Fibroblast of lung (primary cell): ENCODE results near the gene GALK2. TPM values are rescaled to one million over a fixed set of nuclear protein-coding genes. Genes with fewer than 3 reads are reported as not detected.

Experiments used
- DNase-seq, 2 donors: peaks; one replicate each; pipeline versions ENCODE4 v3.0.0 to v3.0.0-alpha.2; 2010; ENCODE audit warnings: low read depth in 2 of 2
- H2AFZ ChIP-seq: 2 replicates; pipeline ENCODE4 v1.5.1; 2012; ENCODE audit warnings: low read length, control low read depth, inconsistent platforms
- H3K27ac ChIP-seq: 2 replicates; pipeline ENCODE4 v1.5.1; 2011; ENCODE audit warnings: low read length, control low read depth; ENCODE audit not compliant: insufficient read depth
- H3K27me3 ChIP-seq: 2 replicates; pipeline ENCODE4 v1.5.1; 2011; ENCODE audit warnings: mild to moderate bottlenecking, low read length; ENCODE audit not compliant: control insufficient read depth, insufficient read depth
- H3K36me3 ChIP-seq: 2 replicates; pipeline ENCODE4 v1.5.1; 2011; ENCODE audit warnings: low read length; ENCODE audit not compliant: control insufficient read depth, insufficient read depth
- H3K4me1 ChIP-seq: 2 replicates; pipeline ENCODE4 v1.5.1; 2011; ENCODE audit warnings: low read length; ENCODE audit not compliant: control insufficient read depth, insufficient read depth; ENCODE audit errors: extremely low read depth
- H3K4me2 ChIP-seq: 2 replicates; pipeline ENCODE4 v1.5.1; 2011; ENCODE audit warnings: low read length, control low read depth; ENCODE audit not compliant: insufficient read depth; ENCODE audit errors: extremely low read depth
- H3K4me3 ChIP-seq, 4 experiments: fragments of 200-600 bp in 1 of 4; sonication (generic) in 1 of 4; replicated peaks in 1 of 4; 2 replicates each; pipeline ENCODE4 v1.5.1; 2011 to 2016; ENCODE audit warnings: low read length in 4 of 4, low read depth in 3 of 4, mild to moderate bottlenecking in 3 of 4, control low read depth in 2 of 4, inconsistent platforms in 1 of 4, mixed read lengths in 1 of 4; ENCODE audit not compliant: insufficient read depth in 1 of 4; ENCODE audit errors: control extremely low read depth in 1 of 4
- H3K79me2 ChIP-seq: 2 replicates; pipeline ENCODE4 v1.5.1; 2012; ENCODE audit warnings: mild to moderate bottlenecking, low read length, inconsistent platforms; ENCODE audit not compliant: control insufficient read depth, insufficient read depth
- H3K9ac ChIP-seq: 2 replicates; pipeline ENCODE4 v1.5.1; 2011; ENCODE audit warnings: mild to moderate bottlenecking, low read length, control low read depth; ENCODE audit not compliant: insufficient read depth
- H3K9me3 ChIP-seq: 2 replicates; pipeline ENCODE4 v1.5.1; 2012; ENCODE audit warnings: low read depth, low read length; ENCODE audit not compliant: control insufficient read depth, insufficient read depth
- H4K20me1 ChIP-seq: 2 replicates; pipeline ENCODE4 v1.5.1; 2011; ENCODE audit warnings: low read length; ENCODE audit not compliant: control insufficient read depth, insufficient read depth; ENCODE audit errors: extremely low read depth
- CTCF ChIP-seq, 2 donors: IDR thresholded peaks in 1 of 2; conservative IDR thresholded peaks in 1 of 2; 1 replicate in 1 of 2; 2 replicates in 1 of 2; pipeline ENCODE4 v1.5.1; 2011 to 2012; ENCODE audit warnings: low read length in 2 of 2, control low read depth in 1 of 2, inconsistent platforms in 1 of 2, low read depth in 1 of 2, mild to moderate bottlenecking in 1 of 2
- EZH2 ChIP-seq: IDR thresholded peaks from 2 replicates; pipeline ENCODE4 v1.5.1; 2012; ENCODE audit warnings: low read length, control low read depth, mild to moderate bottlenecking; ENCODE audit errors: missing control alignments
- polyA plus RNA-seq, 2 donors: library from polyadenylated mRNA; depleted of rRNA in 1 of 2; stranded (reverse) in 1 of 2; unstranded in 1 of 2; fragments of >200 nt; gene quantifications; 2 replicates each; pipeline ENCODE4 v1.2.1, GENCODE V29; 2011 to 2012; ENCODE audit warnings: missing spikeins in 1 of 2
- total RNA-seq: library from RNA; depleted of rRNA; stranded (reverse); fragments of >200 nt; gene quantifications from 2 replicates; pipeline ENCODE4 v1.2.1, GENCODE V29; 2014

Gene GALK2
- total and polyA plus RNA-seq, 2 donors (not counting 1 experiment from before 2014, with no cell fraction given) = 37.5 to 74.5 TPM

GRCh38 chr15:49148727-49149126 lies 21.3 kb upstream of the GALK2 start:
- Histone ChIP-seq H3K9ac (no peak overlapping the region), H4K20me1 (no peaks in the 10 kb centered on the region), H2AFZ (no peak overlapping the region), H3K4me2 (no peak overlapping the region), H3K9me3 (no peaks in the 10 kb centered on the region), H3K27ac (no peak overlapping the region), H3K4me3 (no peak overlapping the region), H3K79me2 (peaks cover 95% of the 10 kb centered on the region), H3K27me3 (no peaks in the 10 kb centered on the region), H3K4me1 (no peaks in the 10 kb centered on the region), H3K36me3 (peaks cover 1% of the 10 kb centered on the region)
- no peak for DNase-seq
- TF ChIP-seq CTCF (conservative IDR thresholded peaks at IDR 0.05 in 1 of 2, IDR thresholded peaks at IDR 0.05 in 1 of 2; ENCODE audit: low read depth in 1 of 2, low read length in 2 of 2) (no peak), EZH2 (no peak)

- no peaks in the 10 kb centered on the region for H4K20me1 ChIP-seq
- H3K27me3 ChIP-seq = no peaks in the 10 kb centered on the region
- no peak overlapping the region for H3K9ac ChIP-seq
- no peak for TF ChIP-seq CTCF (conservative IDR thresholded peaks at IDR 0.05 in 1 of 2, IDR thresholded peaks at IDR 0.05 in 1 of 2; ENCODE audit: low read depth in 1 of 2, low read length in 2 of 2)
- no peak for TF ChIP-seq EZH2
- H3K27ac ChIP-seq = no peak overlapping the region
- no peak overlapping the region for H3K4me2 ChIP-seq
- H3K9me3 ChIP-seq = no peaks in the 10 kb centered on the region
- H2AFZ ChIP-seq = no peak overlapping the region
- DNase-seq = no peak
- H3K79me2 ChIP-seq = peaks cover 92% of the 10 kb centered on the region
- H3K36me3 ChIP-seq = no peaks in the 10 kb centered on the region
- H3K4me3 ChIP-seq = no peak overlapping the region
- H3K4me1 ChIP-seq = no peaks in the 10 kb centered on the region
These were observed 18.2 kb upstream of the GALK2 start for GRCh38 chr15:49151831-49152230.

- TF ChIP-seq CTCF (conservative IDR thresholded peaks at IDR 0.05 in 1 of 2, IDR thresholded peaks at IDR 0.05 in 1 of 2; ENCODE audit: low read depth in 1 of 2, low read length in 2 of 2) (no peak), EZH2 (no peak)
- H3K27me3 ChIP-seq = no peaks in the 10 kb centered on the region
- H3K4me1 ChIP-seq = no peaks in the 10 kb centered on the region
- no peak overlapping the region for H2AFZ ChIP-seq
- H4K20me1 ChIP-seq = no peaks in the 10 kb centered on the region
- H3K27ac ChIP-seq = no peak overlapping the region
- peaks cover 91% of the 10 kb centered on the region for H3K79me2 ChIP-seq
- H3K9me3 ChIP-seq = no peaks in the 10 kb centered on the region
- peak overlapping the region; percentile 19 for H3K4me2 ChIP-seq
- no peaks in the 10 kb centered on the region for H3K36me3 ChIP-seq
- H3K4me3 ChIP-seq = no peak overlapping the region
- DNase-seq = peak in 1 of 2 donors; percentile 12
- H3K9ac ChIP-seq = no peak overlapping the region
These were observed 17.3 kb upstream of the GALK2 start for GRCh38 chr15:49152552-49153312.
